Measurements from ENCODE around the gene SPDYE1.
"Not testable (repeated sequence)": the region's sequence is repeated elsewhere in the genome, so short reads cannot be mapped to it uniquely, and the experiment has no call there.

- TF ChIP-seq CTCF (conservative IDR thresholded peaks at IDR 0.05; ENCODE audit: low read depth, low read length): peak; percentile 74
- not testable (repeated sequence) for TF ChIP-seq EZH2 (IDR thresholded peaks at IDR 0.05; ENCODE audit: borderline replicate concordance, low read depth, low read length, poor library complexity, severe bottlenecking)
Observed at GRCh38 chr7:44018857-44019807, 21.4 kb downstream of the SPDYE1 start.

Measured in A673 (cell line).